NCI-H2196 treated with DMSO at 0.1 percent for 48 hours (cell line): ENCODE measurements around the gene BBC3.
A peak's percentile ranks its signal among the peaks of the same experiment; 100 is the strongest.
"Not testable (repeated sequence)": the region's sequence is repeated elsewhere in the genome, so short reads cannot be mapped to it uniquely, and the experiment has no call there.

Experiments
- DNase-seq: peaks from one replicate; lab custom pipeline; 2025; ENCODE audit not compliant: unreplicated experiment; lab: John Stamatoyannopoulos, UW

The BBC3 gene

DNA sequence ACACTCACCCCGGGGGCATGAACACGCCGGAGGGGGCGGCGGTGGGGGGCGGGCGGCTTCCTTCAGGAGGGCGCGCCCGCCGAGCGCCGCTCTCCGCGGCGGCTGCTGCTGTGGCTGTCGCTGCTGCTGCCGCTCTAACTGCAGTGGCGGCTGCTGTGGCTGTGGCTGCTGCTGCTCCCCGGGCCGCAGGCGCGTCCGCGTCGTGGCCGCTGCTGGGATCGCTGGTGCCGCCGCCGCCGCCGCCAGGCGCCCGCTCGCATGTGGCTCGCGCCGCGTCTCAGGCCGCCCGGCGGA is at the start of gene BBC3:
BBC3 (minus strand) TSS at position 279 of the 294 bp plus-strand sequence. CDS start 2,768 bp downstream, outside the sequence.
- no peak for DNase-seq

DNA sequence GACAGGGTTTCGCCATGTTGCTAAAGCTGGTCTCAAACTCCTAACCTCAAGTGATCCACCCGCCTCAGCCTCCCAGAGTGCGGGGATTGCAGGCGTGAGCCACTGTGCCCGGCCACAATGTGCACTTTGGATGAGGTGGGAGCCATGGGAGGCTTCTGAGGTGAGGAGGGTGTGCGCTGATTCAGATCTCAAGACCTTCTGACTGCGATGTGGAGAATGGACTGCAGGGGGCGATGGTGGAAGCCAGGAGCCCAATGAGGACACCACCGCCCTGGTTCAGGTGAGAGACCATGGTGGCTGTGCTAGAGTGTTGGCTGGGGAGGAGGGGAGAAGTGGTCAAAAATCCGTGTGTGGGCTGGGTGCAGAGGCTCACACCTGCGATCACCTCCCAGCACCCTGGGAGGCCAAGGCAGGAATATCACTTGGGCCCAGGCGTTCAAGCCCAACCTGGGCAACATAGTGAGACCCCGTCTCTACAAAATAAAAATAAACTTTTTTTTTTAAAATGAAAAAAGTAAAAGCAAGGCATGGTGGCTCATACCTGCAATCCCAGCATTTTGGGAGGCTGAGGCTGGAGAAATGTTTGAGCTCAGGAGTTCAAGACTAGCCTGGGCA is 49.3 kb upstream of the BBC3 start:
- no peak for DNase-seq

DNA sequence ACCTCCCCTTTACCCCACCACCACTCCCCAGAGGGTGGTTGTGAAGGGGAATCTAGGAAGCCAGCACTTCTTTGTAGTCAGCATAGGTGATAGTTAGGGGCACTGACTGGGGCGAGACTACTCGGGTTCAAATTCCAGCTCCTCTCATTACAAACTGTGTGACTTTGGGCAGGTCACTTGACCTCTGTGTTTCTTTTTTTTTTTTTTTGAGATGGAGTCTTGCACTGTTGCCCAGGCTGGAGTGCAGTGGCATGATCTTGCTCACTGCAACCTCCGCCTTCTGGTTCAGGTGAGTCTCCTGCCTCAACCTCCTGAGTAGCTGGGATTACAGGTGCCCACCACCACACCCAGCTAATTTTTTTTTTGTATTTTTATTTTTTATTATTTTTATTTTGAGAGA is 45.5 kb upstream of the BBC3 start:
- not testable (repeated sequence) for DNase-seq

DNA sequence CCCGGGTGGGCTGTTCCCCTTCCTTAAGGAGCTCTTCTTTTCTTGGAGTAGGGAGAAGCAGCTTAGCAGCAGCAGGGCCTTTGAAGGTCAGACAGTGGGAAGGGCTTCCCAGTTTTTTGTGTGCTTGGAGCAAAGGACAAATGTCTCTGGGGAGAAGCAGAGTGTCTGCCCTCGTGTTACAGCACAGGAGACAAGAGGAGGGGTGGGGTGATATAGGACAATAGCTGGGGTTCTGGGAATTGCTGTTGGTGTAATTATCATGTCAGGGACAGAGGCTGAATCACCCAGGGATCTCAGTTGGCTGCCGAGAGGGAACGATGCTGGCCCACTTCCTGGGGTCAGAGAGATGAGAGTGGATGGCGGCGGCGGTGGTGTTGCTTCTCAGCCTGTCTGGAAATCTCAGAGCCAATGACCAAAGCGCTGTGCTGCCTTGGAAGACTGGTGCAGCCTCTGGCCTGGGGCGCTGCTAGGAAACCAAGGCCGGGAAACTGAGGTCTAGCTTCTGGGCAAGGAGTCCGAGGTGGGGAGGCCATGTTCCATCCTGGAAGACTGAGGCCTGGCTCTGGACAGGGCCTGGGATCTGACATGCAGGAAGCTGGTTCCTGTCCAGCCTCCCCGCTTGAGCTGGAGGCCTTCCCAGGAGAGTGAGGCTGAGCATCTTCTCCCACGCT is 44.9 kb upstream of the BBC3 start:
- no peak for DNase-seq

GRCh38 chr19:47274891-47275761 is 44.1 kb upstream of the BBC3 start:
- no peak for DNase-seq

- DNase-seq, result peak; percentile 91
These were observed 43.3 kb upstream of the BBC3 start, which contains the start of gene INAFM1 for GRCh38 chr19:47274071-47274890. TSS of gene INAFM1 (plus strand) at chr19:47274885. CDS start at chr19:47274920, 35 bp downstream.

DNA sequence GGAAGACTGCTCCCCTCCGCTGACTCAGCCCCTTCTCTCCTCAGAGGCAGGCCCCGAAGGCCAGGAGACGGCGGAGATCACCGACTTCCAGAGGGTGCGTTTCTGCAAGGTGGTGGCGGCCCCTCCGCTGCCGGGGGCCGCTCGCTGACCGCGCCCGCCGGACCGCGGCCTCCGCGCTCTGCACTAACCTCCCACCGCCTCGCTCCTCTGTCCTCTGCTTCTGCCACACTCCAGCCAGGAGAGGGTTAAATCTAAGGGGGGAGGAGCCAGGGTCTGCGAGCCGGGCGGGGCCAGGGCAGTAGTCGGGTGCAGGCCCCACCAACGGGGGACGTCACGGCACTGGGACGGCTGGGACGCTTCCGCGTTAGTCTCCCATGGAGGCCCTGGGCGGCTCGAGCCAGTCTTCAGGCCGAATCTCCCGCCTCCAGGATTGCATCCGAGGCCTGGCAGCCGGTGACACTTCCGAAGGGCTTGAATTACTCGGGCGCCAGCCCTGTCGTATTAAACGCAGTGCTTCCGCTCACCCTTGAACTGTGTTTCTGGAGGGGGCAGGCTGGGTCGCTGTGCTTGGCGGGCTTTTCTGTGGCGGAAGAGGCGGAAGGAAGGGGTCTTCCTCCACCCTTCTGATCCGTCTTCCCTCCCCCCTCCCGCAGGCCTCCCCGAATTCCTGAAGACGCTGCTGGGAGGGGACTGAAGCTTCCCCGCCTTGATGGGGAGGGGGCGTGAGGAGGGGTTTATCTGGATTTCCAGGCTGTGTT is 42.5 kb upstream of the BBC3 start:
- DNase-seq, result peak; percentile 86

GRCh38 chr19:47272448-47273312 is 41.7 kb upstream of the BBC3 start:
- no peak for DNase-seq

- no peak for DNase-seq
These were observed 41.0 kb upstream of the BBC3 start for GRCh38 chr19:47271949-47272348.

GRCh38 chr19:47270408-47270807 is 39.4 kb upstream of the BBC3 start:
- DNase-seq, result no peak

GRCh38 chr19:47269596-47269995 is 38.6 kb upstream of the BBC3 start:
- no peak for DNase-seq

DNA sequence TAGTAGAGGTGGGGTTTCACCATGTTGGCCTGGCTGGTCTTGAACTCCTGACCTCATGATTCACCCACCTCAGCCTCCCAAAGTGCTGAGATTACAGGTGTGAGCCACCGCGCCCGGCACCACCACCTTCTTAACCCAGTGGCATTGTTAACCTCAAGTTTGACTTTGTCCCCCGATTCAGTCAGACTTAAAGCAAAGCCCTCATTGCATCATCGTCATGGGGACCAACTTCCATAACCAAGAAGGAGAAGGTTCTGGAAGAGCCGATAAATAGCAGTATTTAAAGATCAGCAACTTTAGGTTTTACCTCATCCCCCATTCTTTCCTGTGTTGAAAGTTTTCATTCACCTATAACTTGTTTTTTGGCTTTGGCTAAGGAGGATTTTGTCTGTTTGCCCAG is 37.0 kb upstream of the BBC3 start:
- no peak for DNase-seq

- peak; percentile 27 for DNase-seq
These were observed 36.4 kb upstream of the BBC3 start for GRCh38 chr19:47267350-47267759.

GRCh38 chr19:47266401-47266941 is 35.5 kb upstream of the BBC3 start:
- DNase-seq, result no peak

DNA sequence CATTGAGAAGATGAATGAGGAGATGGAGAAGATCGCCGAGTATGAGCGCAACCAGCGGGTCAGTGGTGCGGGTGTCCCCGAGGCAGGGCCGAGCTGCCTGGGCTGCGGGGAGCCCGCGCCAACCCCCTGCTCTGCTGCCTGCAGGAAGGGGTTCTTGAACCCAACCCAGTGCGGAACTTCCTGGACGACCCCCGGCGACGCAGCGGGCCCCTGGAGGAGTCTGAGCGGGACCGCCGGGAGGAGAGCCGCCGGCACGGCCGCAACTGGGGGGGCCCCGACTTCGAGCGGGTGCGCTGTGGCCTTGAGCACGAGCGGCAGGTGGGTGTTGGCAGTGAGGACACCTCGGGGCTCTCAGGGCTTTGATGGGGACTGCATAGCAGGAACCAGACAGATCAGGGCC is 33.6 kb upstream of the BBC3 start:
- DNase-seq, result no peak

GRCh38 chr19:47261946-47262793 is 31.2 kb upstream of the BBC3 start:
- not testable (repeated sequence) for DNase-seq

GRCh38 chr19:47260476-47260875 is 29.5 kb upstream of the BBC3 start:
- DNase-seq, result no peak

DNA sequence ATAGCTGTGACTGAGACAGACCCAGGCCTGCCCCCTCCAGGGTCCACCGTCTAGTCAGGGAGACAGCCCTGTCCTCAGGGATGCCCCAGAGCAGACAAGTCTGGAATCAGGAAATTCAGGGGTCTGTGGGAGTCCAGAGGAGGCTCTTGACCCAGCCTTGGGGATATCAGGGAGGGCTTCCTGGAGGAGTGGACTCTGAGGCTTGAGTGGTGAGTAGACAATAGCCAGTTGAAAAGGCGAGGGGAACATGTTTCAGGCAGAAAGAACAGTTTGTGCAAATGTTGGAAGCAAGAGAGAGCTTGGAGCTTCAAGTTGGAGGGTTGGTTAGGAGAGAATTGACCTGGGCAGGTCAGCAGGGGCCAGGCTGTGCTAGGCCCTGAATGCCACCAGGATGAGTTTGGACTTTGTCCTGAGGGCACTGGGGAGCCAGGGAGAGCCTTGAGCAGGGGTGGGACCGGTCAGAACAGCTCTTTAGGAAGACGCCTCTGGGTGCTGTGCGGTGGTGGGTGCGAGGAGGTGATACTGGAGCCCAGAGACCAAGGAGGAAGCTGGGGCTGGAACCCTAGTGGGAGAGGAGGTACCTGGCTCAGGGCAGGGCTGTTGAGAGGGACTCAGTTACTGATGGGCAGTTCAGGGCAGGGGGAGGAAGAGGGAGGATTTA is 28.0 kb upstream of the BBC3 start:
- DNase-seq, result no peak
